Kidney epithelial cell (primary cell): Measurements from ENCODE around the gene HPCA. TPM values are rescaled to one million over a fixed set of nuclear protein-coding genes. Genes with fewer than 3 reads are reported as not detected.

Experiments used
- DNase-seq: peaks from one replicate; pipeline ENCODE4 v3.0.0-alpha.2; 2010; ENCODE audit warnings: low read depth
- H3K27me3 ChIP-seq: 2 replicates; pipeline ENCODE4 v1.6.0; 2011; ENCODE audit warnings: low read length; ENCODE audit not compliant: control insufficient read depth, insufficient read depth
- H3K36me3 ChIP-seq: 2 replicates; pipeline ENCODE4 v1.5.1; 2011; ENCODE audit warnings: low read length; ENCODE audit not compliant: control insufficient read depth, insufficient read depth
- H3K4me3 ChIP-seq: 2 replicates; pipeline ENCODE4 v1.5.1; 2011; ENCODE audit warnings: low read depth, mild to moderate bottlenecking, control low read depth, low read length
- CTCF ChIP-seq: IDR thresholded peaks from 2 replicates; pipeline ENCODE4 v1.5.1; 2011; ENCODE audit warnings: mild to moderate bottlenecking, moderate library complexity, low read length, control low read depth, inconsistent platforms; ENCODE audit not compliant: insufficient read depth, poor library complexity, severe bottlenecking
- total RNA-seq: library from RNA; depleted of rRNA; stranded (reverse); fragments of >200 nt; gene quantifications from 2 replicates; pipeline ENCODE4 v1.2.3, GENCODE V29; 2015

Gene HPCA
- total RNA-seq, 1 donor from 2014 or later = not detected

- Histone ChIP-seq H3K27me3 (no peaks in the 10 kb centered on the region), H3K36me3 (no peaks in the 10 kb centered on the region), H3K4me3 (no peak overlapping the region)
- no peak for TF ChIP-seq CTCF
- no peak for DNase-seq
These were observed 21.8 kb upstream of the HPCA start for GRCh38 chr1:32864375-32865019.

- no peak for TF ChIP-seq CTCF
- H3K36me3 ChIP-seq = no peaks in the 10 kb centered on the region
- H3K27me3 ChIP-seq = peaks cover 9% of the 10 kb centered on the region
- no peak overlapping the region for H3K4me3 ChIP-seq
- DNase-seq = no peak
These were observed 20.5 kb upstream of the HPCA start for GRCh38 chr1:32865639-32866405.

- no peak for TF ChIP-seq CTCF
- H3K36me3 ChIP-seq = no peaks in the 10 kb centered on the region
- H3K27me3 ChIP-seq = peaks cover 22% of the 10 kb centered on the region
- H3K4me3 ChIP-seq = no peak overlapping the region
- no peak for DNase-seq
These were observed 19.1 kb upstream of the HPCA start for GRCh38 chr1:32867151-32867550.

- DNase-seq = no peak
- Histone ChIP-seq H3K4me3 (no peak overlapping the region), H3K27me3 (peaks cover 24% of the 10 kb centered on the region), H3K36me3 (no peaks in the 10 kb centered on the region)
- no peak for TF ChIP-seq CTCF
These were observed 18.6 kb upstream of the HPCA start for GRCh38 chr1:32867671-32868070.

GRCh38 chr1:32868085-32868484 is 18.2 kb upstream of the HPCA start:
- TF ChIP-seq CTCF = no peak
- Histone ChIP-seq H3K4me3 (no peak overlapping the region), H3K27me3 (peaks cover 26% of the 10 kb centered on the region), H3K36me3 (no peaks in the 10 kb centered on the region)
- no peak for DNase-seq
